Trophoblast cell (in vitro differentiated cells and primary cell): ENCODE data around the gene DEK.
A peak's percentile ranks its signal among the peaks of the same experiment; 100 is the strongest.

ENCODE experiments used
- DNase-seq, 2 donors: peaks; one replicate each; pipeline ENCODE4 v3.0.0-alpha.2; 2016
- H2AFZ ChIP-seq: 2 replicates; pipeline ENCODE4 v1.6.1; 2013; ENCODE audit warnings: low read length, moderate library complexity, mild to moderate bottlenecking; ENCODE audit not compliant: insufficient read depth, poor library complexity
- H2AK5ac ChIP-seq: 2 replicates; pipeline ENCODE4 v1.6.1; 2013; ENCODE audit warnings: mild to moderate bottlenecking, low read length
- H2BK120ac ChIP-seq: 2 replicates; pipeline ENCODE4 v1.6.1; 2013; ENCODE audit warnings: low read length, mild to moderate bottlenecking, moderate library complexity; ENCODE audit not compliant: insufficient read depth, poor library complexity
- H2BK12ac ChIP-seq: 2 replicates; pipeline ENCODE4 v1.6.1; 2013; ENCODE audit warnings: mild to moderate bottlenecking, low read length, moderate library complexity
- H2BK5ac ChIP-seq: 2 replicates; pipeline ENCODE4 v1.6.1; 2013; ENCODE audit warnings: low read length, low read depth, moderate library complexity, mild to moderate bottlenecking; ENCODE audit not compliant: poor library complexity
- H3K14ac ChIP-seq: 2 replicates; pipeline ENCODE4 v1.6.1; 2013; ENCODE audit warnings: mild to moderate bottlenecking, low read length
- H3K18ac ChIP-seq: 2 replicates; pipeline ENCODE4 v1.6.1; 2013; ENCODE audit warnings: mild to moderate bottlenecking, low read length
- H3K23ac ChIP-seq: 2 replicates; pipeline ENCODE4 v1.6.1; 2013; ENCODE audit warnings: low read length
- H3K27ac ChIP-seq: 2 replicates; pipeline ENCODE4 v1.5.1; 2013; ENCODE audit warnings: low read depth, mild to moderate bottlenecking, inconsistent platforms, low read length, moderate library complexity
- H3K27me3 ChIP-seq: 2 replicates; pipeline ENCODE4 v1.6.1; 2013; ENCODE audit warnings: inconsistent platforms, mild to moderate bottlenecking, low read length, moderate library complexity; ENCODE audit not compliant: insufficient read depth
- H3K36me3 ChIP-seq, 2 experiments: 1 replicate in 1 of 2; 2 replicates in 1 of 2; pipeline ENCODE4 v1.6.1; 2013; ENCODE audit warnings: low read length in 2 of 2, mild to moderate bottlenecking in 2 of 2, moderate library complexity in 1 of 2; ENCODE audit not compliant: insufficient read depth in 2 of 2, control insufficient read depth in 1 of 2
- H3K4ac ChIP-seq: 2 replicates; pipeline ENCODE4 v1.6.1; 2013; ENCODE audit warnings: low read depth, mild to moderate bottlenecking, low read length, moderate library complexity
- H3K4me1 ChIP-seq, 2 experiments: 1 replicate in 1 of 2; 2 replicates in 1 of 2; pipeline ENCODE4 v1.6.1; 2013; ENCODE audit warnings: low read length in 2 of 2, mild to moderate bottlenecking in 2 of 2, moderate library complexity in 1 of 2; ENCODE audit not compliant: insufficient read depth in 2 of 2, control insufficient read depth in 1 of 2
- H3K4me2 ChIP-seq: 2 replicates; pipeline ENCODE4 v1.6.1; 2013; ENCODE audit warnings: inconsistent platforms, mild to moderate bottlenecking, low read length, moderate library complexity
- H3K4me3 ChIP-seq: 2 replicates; pipeline ENCODE4 v1.5.1; 2013; ENCODE audit warnings: mild to moderate bottlenecking, low read depth, low read length, inconsistent platforms
- H3K79me1 ChIP-seq: one replicate; pipeline ENCODE4 v1.6.1; 2013; ENCODE audit warnings: low read length
- H3K79me2 ChIP-seq: 2 replicates; pipeline ENCODE4 v1.6.1; 2013; ENCODE audit warnings: low read length, mild to moderate bottlenecking; ENCODE audit not compliant: control insufficient read depth, insufficient read depth, poor library complexity
- H3K9ac ChIP-seq: 2 replicates; pipeline ENCODE4 v1.6.1; 2013; ENCODE audit warnings: mild to moderate bottlenecking, low read length
- H3K9me3 ChIP-seq: 2 replicates; pipeline ENCODE4 v1.6.1; 2013; ENCODE audit warnings: low read depth, mild to moderate bottlenecking, control low read depth, inconsistent platforms, low read length; ENCODE audit not compliant: insufficient read depth
- H4K12ac ChIP-seq: 2 replicates; pipeline ENCODE4 v1.6.1; 2013; ENCODE audit warnings: low read depth, mild to moderate bottlenecking, low read length, moderate library complexity
- H4K8ac ChIP-seq: 2 replicates; pipeline ENCODE4 v1.6.1; 2013; ENCODE audit warnings: low read depth, mild to moderate bottlenecking, low read length, moderate library complexity
- H4K91ac ChIP-seq: one replicate; pipeline ENCODE4 v1.6.1; 2013; ENCODE audit warnings: low read depth, mild to moderate bottlenecking, low read length, moderate library complexity
- WGBS: extraction: QIAGEN DNeasy Blood & Tissue Kit; methylation state at CpG from one replicate; pipeline ENCODE4 v1.1.7; 2013; ENCODE audit warnings: missing lambda C conversion rate; ENCODE audit not compliant: insufficient read length, insufficient coverage; ENCODE audit errors: extremely low coverage; 5-methylcytosine and 5-hydroxymethylcytosine counted together

DEK gene

GRCh38 chr6:18219591-18219990 is 44.7 kb downstream of the DEK start:
- H3K27ac ChIP-seq: no peak overlapping the region
- H3K4me2 ChIP-seq: no peak overlapping the region
- H3K36me3 ChIP-seq: peaks cover 3 to 5% of the 10 kb centered on the region in 2 experiments
- H2BK12ac ChIP-seq: no peak overlapping the region
- no peak overlapping the region for H3K9ac ChIP-seq
- H4K8ac ChIP-seq: no peak overlapping the region
- no peaks in the 10 kb centered on the region for H3K79me2 ChIP-seq
- no peak overlapping the region for H2AFZ ChIP-seq
- peaks cover 5% of the 10 kb centered on the region for H3K9me3 ChIP-seq
- no peak overlapping the region for H2AK5ac ChIP-seq
- no peaks in the 10 kb centered on the region for H3K27me3 ChIP-seq
- H3K14ac ChIP-seq: no peak overlapping the region
- no CpG with 5 or more reads among the region's 7 CpGs for WGBS
- H3K4me1 ChIP-seq: no peaks in the 10 kb centered on the region
- H3K79me1 ChIP-seq: no peaks in the 10 kb centered on the region
- no peak overlapping the region for H3K4ac ChIP-seq
- no peak overlapping the region for H3K23ac ChIP-seq
- DNase-seq: no peak
- no peak overlapping the region for H3K18ac ChIP-seq
- no peak overlapping the region for H4K12ac ChIP-seq
- no peak overlapping the region for H2BK120ac ChIP-seq
- no peak overlapping the region for H4K91ac ChIP-seq
- H2BK5ac ChIP-seq: no peak overlapping the region
- no peak overlapping the region for H3K4me3 ChIP-seq

GRCh38 chr6:18218233-18218632 is 46.1 kb downstream of the DEK start:
- Histone ChIP-seq H2AFZ (no peak overlapping the region), H3K79me1 (no peaks in the 10 kb centered on the region), H2BK120ac (no peak overlapping the region), H3K18ac (no peak overlapping the region), H3K14ac (no peak overlapping the region), H3K4me3 (no peak overlapping the region), H3K79me2 (no peaks in the 10 kb centered on the region), H4K91ac (no peak overlapping the region), H3K27me3 (no peaks in the 10 kb centered on the region), H3K4ac (no peak overlapping the region), H3K27ac (no peak overlapping the region), H3K23ac (no peak overlapping the region), H2BK5ac (no peak overlapping the region), H3K9me3 (peaks cover 5% of the 10 kb centered on the region), H2BK12ac (no peak overlapping the region), H3K4me1 (no peaks in the 10 kb centered on the region), H3K4me2 (no peak overlapping the region), H2AK5ac (no peak overlapping the region), H3K36me3 (peaks cover 3 to 8% of the 10 kb centered on the region in 2 experiments), H4K12ac (no peak overlapping the region), H4K8ac (no peak overlapping the region), H3K9ac (no peak overlapping the region)
- DNase-seq: no peak
- no CpG with 5 or more reads among the region's 3 CpGs for WGBS

GRCh38 chr6:18216411-18216810 is 47.9 kb downstream of the DEK start:
- no peaks in the 10 kb centered on the region for H3K79me1 ChIP-seq
- peak; percentile 69 to 93 for DNase-seq
- no peak overlapping the region for H2BK12ac ChIP-seq
- no peak overlapping the region for H2AK5ac ChIP-seq
- no peak overlapping the region for H2BK5ac ChIP-seq
- WGBS: no CpG with 5 or more reads among the region's 7 CpGs
- H3K23ac ChIP-seq: no peak overlapping the region
- no peak overlapping the region for H3K4me2 ChIP-seq
- no peak overlapping the region for H2BK120ac ChIP-seq
- H3K27ac ChIP-seq: no peak overlapping the region
- no peaks in the 10 kb centered on the region for H3K79me2 ChIP-seq
- no peak overlapping the region for H4K91ac ChIP-seq
- H3K27me3 ChIP-seq: no peaks in the 10 kb centered on the region
- no peak overlapping the region for H3K14ac ChIP-seq
- no peaks in the 10 kb centered on the region for H3K4me1 ChIP-seq
- H2AFZ ChIP-seq: no peak overlapping the region
- no peak overlapping the region for H4K8ac ChIP-seq
- H3K4me3 ChIP-seq: no peak overlapping the region
- no peak overlapping the region for H3K4ac ChIP-seq
- no peak overlapping the region for H3K18ac ChIP-seq
- no peak overlapping the region for H4K12ac ChIP-seq
- peaks cover 5% of the 10 kb centered on the region for H3K9me3 ChIP-seq
- peaks cover 3 to 8% of the 10 kb centered on the region in 2 experiments for H3K36me3 ChIP-seq
- H3K9ac ChIP-seq: no peak overlapping the region

- no peak overlapping the region for H3K27ac ChIP-seq
- no peak overlapping the region for H4K12ac ChIP-seq
- no peak overlapping the region for H2BK12ac ChIP-seq
- H3K4me1 ChIP-seq: no peaks in the 10 kb centered on the region
- no peak overlapping the region for H2AFZ ChIP-seq
- peaks cover 3 to 8% of the 10 kb centered on the region in 2 experiments for H3K36me3 ChIP-seq
- H2BK5ac ChIP-seq: no peak overlapping the region
- H3K9ac ChIP-seq: no peak overlapping the region
- H3K4me2 ChIP-seq: no peak overlapping the region
- no peak overlapping the region for H3K18ac ChIP-seq
- no peaks in the 10 kb centered on the region for H3K79me1 ChIP-seq
- H3K23ac ChIP-seq: no peak overlapping the region
- no peak overlapping the region for H4K91ac ChIP-seq
- no peak overlapping the region for H3K14ac ChIP-seq
- H3K9me3 ChIP-seq: peaks cover 5% of the 10 kb centered on the region
- whole genome bisulfite sequencing: no CpG with 5 or more reads among the region's 7 CpGs
- no peak overlapping the region for H3K4me3 ChIP-seq
- no peak for DNase-seq
- H3K4ac ChIP-seq: no peak overlapping the region
- no peak overlapping the region for H4K8ac ChIP-seq
- no peak overlapping the region for H2BK120ac ChIP-seq
- H3K79me2 ChIP-seq: no peaks in the 10 kb centered on the region
- no peaks in the 10 kb centered on the region for H3K27me3 ChIP-seq
- no peak overlapping the region for H2AK5ac ChIP-seq
Measured at GRCh38 chr6:18215436-18215835, 48.9 kb downstream of the DEK start.
